Measurements from ENCODE around the gene TRAPPC13. TPM values are rescaled to one million over a fixed set of nuclear protein-coding genes. Genes with fewer than 3 reads are reported as not detected.
"Not testable (repeated sequence)": the region's sequence is repeated elsewhere in the genome, so short reads cannot be mapped to it uniquely, and the experiment has no call there.

The TRAPPC13 gene
- total and polyA plus RNA-seq, 2 of the 13 experiments (the other 11 are each of a cell fraction or from before 2014, with no cell fraction given): 8.4 to 19.6 TPM

DNA sequence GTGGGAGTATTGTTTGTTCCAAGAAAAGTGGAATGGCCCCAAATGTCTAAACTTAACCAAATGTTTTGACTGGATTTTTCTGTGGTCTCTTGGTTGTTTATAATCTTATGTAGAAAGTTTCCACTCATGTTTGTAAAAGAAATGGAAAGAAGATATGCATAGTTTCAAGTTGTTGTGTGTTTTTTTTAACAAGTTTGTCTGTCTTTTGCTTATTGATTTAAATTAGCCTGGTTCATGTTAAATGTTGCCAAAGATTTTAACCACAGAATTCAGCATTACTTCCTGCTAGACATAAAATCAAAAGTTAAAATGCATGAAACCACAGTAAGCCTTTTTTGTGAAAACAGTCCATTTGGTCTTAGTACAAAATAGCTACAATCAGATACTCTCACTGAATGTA, 47.7 kb upstream of the TRAPPC13 start (continued):
- TF ChIP-seq ZNF501 (CRISPR knock-in tag; IDR thresholded peaks at IDR 0.05) (no peak), ZNF891 (CRISPR knock-in tag; IDR thresholded peaks at IDR 0.05) (no peak), CCAR2 (optimal IDR thresholded peaks at IDR 0.05; ENCODE audit: low read depth, low read length) (no peak), JDP2 (CRISPR knock-in tag; IDR thresholded peaks at IDR 0.05; ENCODE audit: borderline replicate concordance) (no peak)
- TF ChIP-seq, protein P1, sequence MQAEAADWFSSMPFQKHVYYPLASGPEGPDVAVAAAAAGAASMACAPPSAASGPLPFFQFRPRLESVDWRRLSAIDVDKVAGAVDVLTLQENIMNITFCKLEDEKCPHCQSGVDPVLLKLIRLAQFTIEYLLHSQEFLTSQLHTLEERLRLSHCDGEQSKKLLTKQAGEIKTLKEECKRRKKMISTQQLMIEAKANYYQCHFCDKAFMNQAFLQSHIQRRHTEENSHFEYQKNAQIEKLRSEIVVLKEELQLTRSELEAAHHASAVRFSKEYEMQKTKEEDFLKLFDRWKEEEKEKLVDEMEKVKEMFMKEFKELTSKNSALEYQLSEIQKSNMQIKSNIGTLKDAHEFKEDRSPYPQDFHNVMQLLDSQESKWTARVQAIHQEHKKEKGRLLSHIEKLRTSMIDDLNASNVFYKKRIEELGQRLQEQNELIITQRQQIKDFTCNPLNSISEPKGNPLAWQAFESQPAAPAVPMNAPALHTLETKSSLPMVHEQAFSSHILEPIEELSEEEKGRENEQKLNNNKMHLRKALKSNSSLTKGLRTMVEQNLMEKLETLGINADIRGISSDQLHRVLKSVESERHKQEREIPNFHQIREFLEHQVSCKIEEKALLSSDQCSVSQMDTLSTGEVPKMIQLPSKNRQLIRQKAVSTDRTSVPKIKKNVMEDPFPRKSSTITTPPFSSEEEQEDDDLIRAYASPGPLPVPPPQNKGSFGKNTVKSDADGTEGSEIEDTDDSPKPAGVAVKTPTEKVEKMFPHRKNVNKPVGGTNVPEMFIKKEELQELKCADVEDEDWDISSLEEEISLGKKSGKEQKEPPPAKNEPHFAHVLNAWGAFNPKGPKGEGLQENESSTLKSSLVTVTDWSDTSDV (CRISPR knock-in tag; IDR thresholded peaks at IDR 0.05): no peak
- TF ChIP-seq, protein P2, sequence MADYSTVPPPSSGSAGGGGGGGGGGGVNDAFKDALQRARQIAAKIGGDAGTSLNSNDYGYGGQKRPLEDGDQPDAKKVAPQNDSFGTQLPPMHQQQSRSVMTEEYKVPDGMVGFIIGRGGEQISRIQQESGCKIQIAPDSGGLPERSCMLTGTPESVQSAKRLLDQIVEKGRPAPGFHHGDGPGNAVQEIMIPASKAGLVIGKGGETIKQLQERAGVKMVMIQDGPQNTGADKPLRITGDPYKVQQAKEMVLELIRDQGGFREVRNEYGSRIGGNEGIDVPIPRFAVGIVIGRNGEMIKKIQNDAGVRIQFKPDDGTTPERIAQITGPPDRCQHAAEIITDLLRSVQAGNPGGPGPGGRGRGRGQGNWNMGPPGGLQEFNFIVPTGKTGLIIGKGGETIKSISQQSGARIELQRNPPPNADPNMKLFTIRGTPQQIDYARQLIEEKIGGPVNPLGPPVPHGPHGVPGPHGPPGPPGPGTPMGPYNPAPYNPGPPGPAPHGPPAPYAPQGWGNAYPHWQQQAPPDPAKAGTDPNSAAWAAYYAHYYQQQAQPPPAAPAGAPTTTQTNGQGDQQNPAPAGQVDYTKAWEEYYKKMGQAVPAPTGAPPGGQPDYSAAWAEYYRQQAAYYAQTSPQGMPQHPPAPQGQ (CRISPR knock-in tag; IDR thresholded peaks at IDR 0.05; ENCODE audit: borderline replicate concordance): no peak

DNA sequence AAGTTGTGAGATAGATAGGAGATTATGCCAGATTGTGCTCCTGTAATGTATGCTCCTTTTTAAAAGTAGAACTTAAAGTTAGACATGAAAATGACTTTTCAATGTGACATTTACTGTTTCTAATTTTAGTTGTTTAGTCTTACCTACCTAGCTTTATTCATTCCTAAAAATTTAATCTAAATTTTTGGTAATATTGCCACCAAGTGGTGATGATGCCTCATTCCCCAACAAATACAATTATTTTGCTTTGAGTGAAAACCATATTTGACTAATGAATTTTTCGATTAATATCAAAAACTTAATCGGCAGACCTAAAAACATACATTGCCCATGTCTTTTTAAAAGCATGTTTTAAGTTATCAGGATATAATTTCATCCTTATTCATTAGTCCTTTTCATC, 36.1 kb upstream of the TRAPPC13 start:
- no peak for DNase-seq (ENCODE audit: low spot score)
- TF ChIP-seq MAFF (IDR thresholded peaks at IDR 0.05; ENCODE audit: low read depth, low read length) (no peak), MEF2D (CRISPR knock-in tag; IDR thresholded peaks at IDR 0.05) (no peak)
- Histone ChIP-seq H3K27me3 (ENCODE audit: control insufficient read depth in 1 of 2, insufficient read depth in 2 of 2, low read length in 2 of 2) (no peaks in the 10 kb centered on the region), H3K4me3 (replicated peaks in 1 of 3; ENCODE audit: insufficient read depth in 1 of 3, low read depth in 2 of 3, low read length in 3 of 3) (no peak overlapping the region), H3K27ac (ENCODE audit: extremely low read length, insufficient read depth, low read length) (no peak overlapping the region), H4K20me1 (ENCODE audit: insufficient read depth, low read length) (no peaks in the 10 kb centered on the region), H3K4me2 (ENCODE audit: low read depth, low read length) (no peak overlapping the region), H3K9ac (ENCODE audit: insufficient read depth, low read depth, low read length) (no peak overlapping the region), H3K4me1 (ENCODE audit: insufficient read depth, low read length) (no peaks in the 10 kb centered on the region), H3K79me2 (ENCODE audit: insufficient read depth, low read length) (no peaks in the 10 kb centered on the region), H3K9me3 (ENCODE audit: low read length) (no peaks in the 10 kb centered on the region), H3K36me3 (replicated peaks in 1 of 2; ENCODE audit: control insufficient read depth in 1 of 2, insufficient read depth in 2 of 2, low read length in 2 of 2) (peaks cover 7 to 33% of the 10 kb centered on the region in 2 experiments), H2AFZ (ENCODE audit: low read length) (no peak overlapping the region)
- FAIRE-seq: no peak
- in situ Hi-C loops (cut with HindIII; ENCODE audit: extremely low pct_ligation_motif_present, low pct_unique_long_range_greater_than_20kb): no loop called here
- POLR2A ChIA-PET: no interaction called here
- CTCF ChIA-PET (ENCODE audit: low intra/inter-chr PET ratio, low total read pairs): no interaction called here
- 95% methylated on average over 2 of the region's 2 CpGs for WGBS (ENCODE audit: low lambda C conversion rate)
- intact Hi-C loops (cut with micrococcal nuclease; ENCODE audit: unreplicated experiment): no loop called here
- no peak for ATAC-seq
- no TSS peak for BruUV-seq (replicated peaks)

DNA sequence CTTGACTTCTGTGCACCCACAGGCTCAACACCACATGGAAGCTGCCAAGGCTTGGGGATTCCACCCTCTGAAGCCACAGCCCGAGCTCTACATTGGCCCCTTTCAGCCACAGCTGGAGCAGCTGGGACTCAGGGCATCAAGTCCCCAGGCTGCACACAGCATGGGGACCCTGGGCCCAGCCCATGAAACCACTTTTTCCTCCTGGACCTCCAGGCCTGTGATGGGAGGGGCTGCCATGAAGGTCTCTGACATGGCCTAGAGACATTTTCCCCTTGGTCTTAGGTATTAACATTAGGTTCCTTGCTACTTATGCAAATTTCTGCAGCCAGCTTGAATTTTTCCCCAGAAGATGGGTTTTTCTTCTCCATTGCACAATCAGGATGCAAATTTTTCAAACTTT, 23.1 kb upstream of the TRAPPC13 start:
- 100% methylated on average over 1 of the region's 1 CpG for WGBS (ENCODE audit: low lambda C conversion rate)

More for the DNA sequence above, 23.1 kb upstream of the TRAPPC13 start:
- H3K79me2 ChIP-seq (ENCODE audit: insufficient read depth, low read length); BruUV-seq (replicated peaks); FAIRE-seq; H3K4me2 ChIP-seq (ENCODE audit: low read depth, low read length); in situ Hi-C loops (cut with HindIII; ENCODE audit: extremely low pct_ligation_motif_present, low pct_unique_long_range_greater_than_20kb); H4K20me1 ChIP-seq (ENCODE audit: insufficient read depth, low read length); ATAC-seq; H3K9me3 ChIP-seq (ENCODE audit: low read length); POLR2A ChIA-PET; H3K4me1 ChIP-seq (ENCODE audit: insufficient read depth, low read length); DNase-seq (ENCODE audit: low spot score); CTCF ChIA-PET (ENCODE audit: low intra/inter-chr PET ratio, low total read pairs); H2AFZ ChIP-seq (ENCODE audit: low read length); H3K27ac ChIP-seq (ENCODE audit: extremely low read length, insufficient read depth, low read length); H3K9ac ChIP-seq (ENCODE audit: insufficient read depth, low read depth, low read length); H3K4me3 ChIP-seq (replicated peaks in 1 of 3; ENCODE audit: insufficient read depth in 1 of 3, low read depth in 2 of 3, low read length in 3 of 3); intact Hi-C loops (cut with micrococcal nuclease; ENCODE audit: unreplicated experiment); H3K27me3 ChIP-seq (ENCODE audit: control insufficient read depth in 1 of 2, insufficient read depth in 2 of 2, low read length in 2 of 2): not testable (repeated sequence)
- H3K36me3 ChIP-seq (replicated peaks in 1 of 2; ENCODE audit: control insufficient read depth in 1 of 2, insufficient read depth in 2 of 2, low read length in 2 of 2): peaks cover 6 to 46% of the 10 kb centered on the region in 2 experiments; a peak in 4 of 5 replicates
